ENCODE measurements around the gene LAD1. TPM values are rescaled to one million over a fixed set of nuclear protein-coding genes. Genes with fewer than 3 reads are reported as not detected.

LAD1 gene
- polyA plus RNA-seq, 1 donor from 2014 or later: not detected

DNA sequence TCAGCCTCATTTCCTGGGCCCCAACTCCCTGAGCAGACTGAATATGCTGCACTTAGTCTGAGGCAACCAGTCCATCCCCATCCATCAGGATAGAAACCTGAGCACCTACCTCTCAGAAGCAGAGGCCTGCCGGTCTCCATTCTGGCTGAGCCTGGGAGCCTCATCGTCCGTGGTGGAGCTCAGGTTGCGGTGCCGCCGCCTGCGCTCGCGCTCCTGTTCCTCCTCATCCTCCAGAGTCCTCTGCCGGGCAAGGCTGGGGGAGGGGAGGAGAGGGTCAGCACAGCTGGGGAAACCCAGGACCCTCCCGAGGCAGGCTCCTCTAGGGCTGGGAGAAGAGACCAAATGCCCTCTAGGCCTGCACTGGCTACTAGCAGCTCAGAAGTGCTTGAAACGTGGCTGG, 10.1 kb downstream of the LAD1 start:
- H4K20me1 ChIP-seq (ENCODE audit: insufficient read depth): no peaks in the 10 kb centered on the region
- no peaks in the 10 kb centered on the region for H3K36me3 ChIP-seq (ENCODE audit: insufficient read depth, low read length)
- TF ChIP-seq EZH2 (IDR thresholded peaks at IDR 0.05; ENCODE audit: borderline replicate concordance, insufficient read depth, low read length, poor library complexity, severe bottlenecking): no peak
- TF ChIP-seq SMC3 (conservative IDR thresholded peaks at IDR 0.05; ENCODE audit: poor library complexity): no peak
- no peak for TF ChIP-seq EP300 (conservative IDR thresholded peaks at IDR 0.05; ENCODE audit: poor library complexity, severe bottlenecking)
- no peak for TF ChIP-seq RAD21 (conservative IDR thresholded peaks at IDR 0.05)
- TF ChIP-seq, protein P1, sequence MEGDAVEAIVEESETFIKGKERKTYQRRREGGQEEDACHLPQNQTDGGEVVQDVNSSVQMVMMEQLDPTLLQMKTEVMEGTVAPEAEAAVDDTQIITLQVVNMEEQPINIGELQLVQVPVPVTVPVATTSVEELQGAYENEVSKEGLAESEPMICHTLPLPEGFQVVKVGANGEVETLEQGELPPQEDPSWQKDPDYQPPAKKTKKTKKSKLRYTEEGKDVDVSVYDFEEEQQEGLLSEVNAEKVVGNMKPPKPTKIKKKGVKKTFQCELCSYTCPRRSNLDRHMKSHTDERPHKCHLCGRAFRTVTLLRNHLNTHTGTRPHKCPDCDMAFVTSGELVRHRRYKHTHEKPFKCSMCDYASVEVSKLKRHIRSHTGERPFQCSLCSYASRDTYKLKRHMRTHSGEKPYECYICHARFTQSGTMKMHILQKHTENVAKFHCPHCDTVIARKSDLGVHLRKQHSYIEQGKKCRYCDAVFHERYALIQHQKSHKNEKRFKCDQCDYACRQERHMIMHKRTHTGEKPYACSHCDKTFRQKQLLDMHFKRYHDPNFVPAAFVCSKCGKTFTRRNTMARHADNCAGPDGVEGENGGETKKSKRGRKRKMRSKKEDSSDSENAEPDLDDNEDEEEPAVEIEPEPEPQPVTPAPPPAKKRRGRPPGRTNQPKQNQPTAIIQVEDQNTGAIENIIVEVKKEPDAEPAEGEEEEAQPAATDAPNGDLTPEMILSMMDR (IDR thresholded peaks at IDR 0.05; ENCODE audit: poor library complexity, severe bottlenecking): no peak
- no peak overlapping the region for H2AFZ ChIP-seq (ENCODE audit: low read depth, low read length)
- H3K27ac ChIP-seq (ENCODE audit: low read length): no peak overlapping the region
- no peaks in the 10 kb centered on the region for H3F3A ChIP-seq (ENCODE audit: insufficient read depth, low read length, poor library complexity, severe bottlenecking)
- H3K27me3 ChIP-seq (ENCODE audit: insufficient read depth, low read depth, low read length): no peaks in the 10 kb centered on the region
- H3K9ac ChIP-seq (ENCODE audit: low read length): no peak overlapping the region
- no peaks in the 10 kb centered on the region for H3K9me2 ChIP-seq (ENCODE audit: insufficient read depth, low read length)
- no peaks in the 10 kb centered on the region for H3K79me2 ChIP-seq (replicated peaks; ENCODE audit: insufficient read depth, low read length)
- no peak overlapping the region for H3K4me2 ChIP-seq (ENCODE audit: low read length)
- no peak overlapping the region for H3K4me3 ChIP-seq (ENCODE audit: low read length)
- H3K9me3 ChIP-seq (ENCODE audit: low read length): no peaks in the 10 kb centered on the region

DNA sequence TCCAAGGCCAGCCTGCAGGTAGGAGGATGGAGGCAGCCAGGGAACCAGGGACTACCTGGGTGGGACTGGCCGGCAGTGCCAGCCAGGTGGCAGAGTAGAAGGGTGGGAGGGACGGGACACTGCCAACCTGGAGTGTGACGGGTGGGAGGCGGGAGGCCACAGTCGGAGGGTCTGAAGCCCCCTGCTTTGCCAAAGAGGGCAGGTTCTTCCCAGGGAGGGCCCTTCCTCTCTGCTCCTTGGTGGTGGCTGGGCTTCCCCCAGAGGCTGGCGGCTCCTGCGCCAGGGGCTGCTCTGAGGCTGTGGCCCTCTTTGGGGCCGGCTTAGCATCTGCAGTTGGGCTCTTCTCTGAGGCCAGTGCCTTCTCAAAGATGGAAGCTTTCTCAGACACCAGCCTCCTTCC, 12.9 kb downstream of the LAD1 start:
- no peak overlapping the region for H3K4me2 ChIP-seq (ENCODE audit: low read length)
- H3K27ac ChIP-seq (ENCODE audit: low read length): no peak overlapping the region
- no peaks in the 10 kb centered on the region for H3K79me2 ChIP-seq (replicated peaks; ENCODE audit: insufficient read depth, low read length)
- no peaks in the 10 kb centered on the region for H3K9me2 ChIP-seq (ENCODE audit: insufficient read depth, low read length)
- no peaks in the 10 kb centered on the region for H4K20me1 ChIP-seq (ENCODE audit: insufficient read depth)
- no peaks in the 10 kb centered on the region for H3F3A ChIP-seq (ENCODE audit: insufficient read depth, low read length, poor library complexity, severe bottlenecking)
- TF ChIP-seq, protein P2, sequence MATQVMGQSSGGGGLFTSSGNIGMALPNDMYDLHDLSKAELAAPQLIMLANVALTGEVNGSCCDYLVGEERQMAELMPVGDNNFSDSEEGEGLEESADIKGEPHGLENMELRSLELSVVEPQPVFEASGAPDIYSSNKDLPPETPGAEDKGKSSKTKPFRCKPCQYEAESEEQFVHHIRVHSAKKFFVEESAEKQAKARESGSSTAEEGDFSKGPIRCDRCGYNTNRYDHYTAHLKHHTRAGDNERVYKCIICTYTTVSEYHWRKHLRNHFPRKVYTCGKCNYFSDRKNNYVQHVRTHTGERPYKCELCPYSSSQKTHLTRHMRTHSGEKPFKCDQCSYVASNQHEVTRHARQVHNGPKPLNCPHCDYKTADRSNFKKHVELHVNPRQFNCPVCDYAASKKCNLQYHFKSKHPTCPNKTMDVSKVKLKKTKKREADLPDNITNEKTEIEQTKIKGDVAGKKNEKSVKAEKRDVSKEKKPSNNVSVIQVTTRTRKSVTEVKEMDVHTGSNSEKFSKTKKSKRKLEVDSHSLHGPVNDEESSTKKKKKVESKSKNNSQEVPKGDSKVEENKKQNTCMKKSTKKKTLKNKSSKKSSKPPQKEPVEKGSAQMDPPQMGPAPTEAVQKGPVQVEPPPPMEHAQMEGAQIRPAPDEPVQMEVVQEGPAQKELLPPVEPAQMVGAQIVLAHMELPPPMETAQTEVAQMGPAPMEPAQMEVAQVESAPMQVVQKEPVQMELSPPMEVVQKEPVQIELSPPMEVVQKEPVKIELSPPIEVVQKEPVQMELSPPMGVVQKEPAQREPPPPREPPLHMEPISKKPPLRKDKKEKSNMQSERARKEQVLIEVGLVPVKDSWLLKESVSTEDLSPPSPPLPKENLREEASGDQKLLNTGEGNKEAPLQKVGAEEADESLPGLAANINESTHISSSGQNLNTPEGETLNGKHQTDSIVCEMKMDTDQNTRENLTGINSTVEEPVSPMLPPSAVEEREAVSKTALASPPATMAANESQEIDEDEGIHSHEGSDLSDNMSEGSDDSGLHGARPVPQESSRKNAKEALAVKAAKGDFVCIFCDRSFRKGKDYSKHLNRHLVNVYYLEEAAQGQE (IDR thresholded peaks at IDR 0.05; ENCODE audit: borderline replicate concordance): no peak
- TF ChIP-seq, protein P1 (IDR thresholded peaks at IDR 0.05; ENCODE audit: poor library complexity, severe bottlenecking): no peak
- TF ChIP-seq POLR2AphosphoS5 (IDR thresholded peaks at IDR 0.05) (no peak), EP300 (conservative IDR thresholded peaks at IDR 0.05; ENCODE audit: poor library complexity, severe bottlenecking) (no peak), TAF1 (IDR thresholded peaks at IDR 0.05; ENCODE audit: low read depth) (no peak), MXI1 (conservative IDR thresholded peaks at IDR 0.05; ENCODE audit: poor library complexity, severe bottlenecking) (no peak)
- H2AFZ ChIP-seq (ENCODE audit: low read depth, low read length): no peak overlapping the region
- H3K9me3 ChIP-seq (ENCODE audit: low read length): no peaks in the 10 kb centered on the region
- no peaks in the 10 kb centered on the region for H3K36me3 ChIP-seq (ENCODE audit: insufficient read depth, low read length)
- H3K4me3 ChIP-seq (ENCODE audit: low read length): no peak overlapping the region
- no peak overlapping the region for H3K9ac ChIP-seq (ENCODE audit: low read length)
- no peaks in the 10 kb centered on the region for H3K27me3 ChIP-seq (ENCODE audit: insufficient read depth, low read depth, low read length)

Data from neural cell (in vitro differentiated cells).